ENCODE results near the gene CHMP3.
"Not testable (repeated sequence)": the region's sequence is repeated elsewhere in the genome, so short reads cannot be mapped to it uniquely, and the experiment has no call there.

The CHMP3 gene

DNA sequence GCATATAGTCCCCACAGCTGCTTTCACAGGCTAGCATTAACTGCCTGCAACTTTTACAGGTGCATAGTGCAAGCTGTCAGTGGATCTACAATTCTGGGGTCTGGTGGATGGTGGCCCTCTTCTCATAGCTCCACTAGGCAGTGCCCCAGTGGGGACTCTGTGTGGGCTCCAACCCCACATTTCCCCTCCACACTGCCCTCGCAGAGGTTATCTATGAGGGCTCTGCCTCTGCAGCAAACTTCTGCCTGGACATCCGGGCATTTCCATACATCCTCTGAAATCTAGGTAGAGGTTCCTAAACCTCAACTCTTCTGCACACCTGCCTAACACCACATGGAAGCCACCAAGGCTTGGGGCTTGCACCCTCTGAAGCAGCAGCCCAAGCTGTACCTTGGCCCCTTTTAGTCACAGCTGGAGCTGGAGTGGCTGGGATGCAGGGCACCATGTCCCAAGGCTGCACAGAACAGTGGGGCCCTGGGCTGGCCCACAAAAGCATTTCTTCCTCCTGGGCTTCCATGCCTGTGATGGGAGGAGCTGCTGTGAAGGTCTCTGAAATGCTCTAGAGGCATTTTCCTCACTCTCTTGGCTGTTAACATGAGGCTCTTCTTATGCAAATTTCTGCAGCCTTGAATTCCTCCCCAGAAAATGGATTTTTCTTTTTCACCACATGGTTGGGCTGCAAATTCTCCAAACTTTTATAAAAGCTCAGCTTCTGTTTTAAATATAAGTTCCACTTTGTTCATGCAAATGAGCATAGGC, 62.7 kb downstream of the CHMP3 start:
- DNase-seq, result no peak

- DNase-seq, result no peak
These were observed 63.9 kb downstream of the CHMP3 start for GRCh38 chr2:86499326-86499725.

- DNase-seq, result no peak
These were observed 64.6 kb downstream of the CHMP3 start for GRCh38 chr2:86498468-86499260.

- DNase-seq, result not testable (repeated sequence)
These were observed 66.9 kb downstream of the CHMP3 start for GRCh38 chr2:86496391-86496790.

GRCh38 chr2:86492048-86492453, 71.2 kb downstream of the CHMP3 start:
- DNase-seq, result no peak

DNA sequence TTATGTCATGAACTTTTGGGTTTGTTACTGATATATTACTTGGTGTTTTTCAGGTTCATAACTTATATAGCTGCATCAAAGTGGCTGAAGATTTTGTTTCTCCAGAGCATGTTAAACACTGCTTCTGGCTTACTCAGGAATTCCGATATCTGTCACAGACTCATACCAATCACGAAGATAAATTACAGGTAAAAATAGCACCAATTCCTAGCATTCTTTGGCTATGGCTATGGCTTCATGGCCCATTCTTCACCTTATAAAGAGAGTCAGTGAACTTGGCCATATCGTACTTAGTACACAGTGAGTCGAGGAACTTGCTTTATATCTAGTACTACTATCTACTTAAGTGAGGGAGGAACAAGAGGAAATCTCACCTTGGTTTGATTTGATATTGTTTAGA, 72.2 kb downstream of the CHMP3 start:
- DNase-seq, result no peak

DNA sequence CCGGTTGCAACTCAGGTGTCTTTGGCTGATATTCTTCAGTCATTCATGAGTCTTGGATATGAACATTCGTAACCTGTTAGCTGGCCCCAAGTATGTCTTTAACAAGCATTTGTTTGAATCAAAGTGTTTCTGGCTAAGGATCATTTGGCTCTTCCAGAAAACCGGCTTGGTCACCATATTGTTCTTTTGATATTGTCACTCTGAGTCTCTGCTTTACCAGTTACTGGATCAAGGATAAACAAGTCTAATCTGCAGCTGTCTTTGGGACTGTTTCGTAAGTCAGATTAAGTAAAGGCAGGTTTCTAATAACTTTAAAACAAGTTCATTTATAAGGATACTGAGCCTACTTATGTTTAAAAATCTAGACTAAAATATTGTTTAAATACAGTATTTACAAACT, 73.0 kb downstream of the CHMP3 start:
- no peak for DNase-seq

GRCh38 chr2:86489542-86489941, 73.7 kb downstream of the CHMP3 start:
- no peak for DNase-seq

DNA sequence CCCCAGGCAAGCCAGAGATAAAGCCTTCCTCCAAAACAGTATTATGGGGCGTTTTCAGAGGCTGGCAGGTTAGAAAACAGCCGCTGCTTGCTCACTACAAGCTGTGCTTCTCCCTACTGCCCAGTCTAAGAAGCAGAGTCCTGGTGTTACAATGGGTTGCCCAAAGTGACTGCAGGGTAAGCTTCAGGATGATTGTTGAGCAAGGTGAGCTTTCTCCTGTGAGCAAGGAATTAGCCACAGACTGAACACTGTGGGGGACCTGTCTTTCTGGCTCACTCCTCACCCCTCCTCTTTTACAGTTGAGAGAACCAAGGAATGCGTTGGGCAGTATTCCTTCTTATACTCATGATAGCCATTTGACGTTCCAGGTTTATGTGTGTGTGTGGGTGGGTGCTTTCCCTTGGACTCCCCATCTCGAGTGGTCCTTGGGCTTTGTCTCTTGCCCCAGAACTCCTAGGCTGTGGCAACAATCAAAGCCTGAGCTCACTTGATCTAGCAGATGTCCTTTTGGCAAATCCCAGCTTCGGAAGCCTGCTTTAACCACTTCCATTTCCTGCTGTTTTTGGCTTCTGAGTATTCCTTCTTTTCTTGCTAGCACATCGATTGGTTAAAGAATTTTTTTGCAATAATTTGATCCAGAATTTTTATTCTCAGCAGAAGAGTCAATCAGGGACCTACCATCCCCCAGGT, 74.5 kb downstream of the CHMP3 start:
- DNase-seq, result no peak

DNA sequence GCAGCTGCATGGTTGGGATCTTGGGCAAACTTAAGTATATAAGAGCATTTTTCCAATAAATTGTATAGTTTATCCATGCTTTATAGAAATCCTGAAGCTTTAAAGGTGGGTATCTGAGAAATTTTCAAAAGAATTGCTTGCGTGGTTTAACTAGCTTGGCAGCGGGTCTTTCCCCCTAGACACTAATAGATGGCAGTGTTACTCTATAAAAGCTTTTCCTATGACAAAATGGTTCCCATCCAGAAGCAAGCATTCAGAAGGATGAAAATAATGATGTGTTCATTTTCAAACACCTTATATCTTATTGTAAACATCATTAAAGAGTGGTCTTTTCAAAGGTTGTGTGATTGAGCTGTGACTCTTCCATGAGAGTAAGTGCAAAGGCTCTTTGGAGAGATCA, 76.2 kb downstream of the CHMP3 start:
- no peak for DNase-seq

- DNase-seq, result no peak
These were observed 77.4 kb downstream of the CHMP3 start for GRCh38 chr2:86485802-86486201.

DNA sequence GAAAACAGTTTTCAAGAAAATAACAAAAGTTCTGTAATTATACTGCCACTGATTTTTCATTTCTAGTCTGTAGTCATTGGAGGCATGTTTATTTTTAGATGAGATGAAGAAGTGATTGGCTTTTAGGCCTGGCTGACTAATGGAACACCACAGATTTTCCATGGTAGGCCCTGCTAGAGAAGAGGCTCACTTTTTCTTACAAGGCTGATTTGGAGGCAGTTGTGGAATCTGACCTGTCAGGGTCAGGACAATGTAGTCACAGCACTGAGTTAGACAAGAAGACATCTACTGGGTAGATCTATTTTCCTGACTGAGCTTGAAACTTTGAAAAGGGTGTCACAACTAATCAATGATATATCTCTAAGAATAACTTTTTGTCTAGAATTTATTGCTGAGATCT, 78.1 kb downstream of the CHMP3 start:
- no peak for DNase-seq

- DNase-seq, result no peak
These were observed 78.9 kb downstream of the CHMP3 start for GRCh38 chr2:86484385-86484784.

- no peak for DNase-seq
These were observed 81.2 kb downstream of the CHMP3 start for GRCh38 chr2:86482034-86482433.

DNA sequence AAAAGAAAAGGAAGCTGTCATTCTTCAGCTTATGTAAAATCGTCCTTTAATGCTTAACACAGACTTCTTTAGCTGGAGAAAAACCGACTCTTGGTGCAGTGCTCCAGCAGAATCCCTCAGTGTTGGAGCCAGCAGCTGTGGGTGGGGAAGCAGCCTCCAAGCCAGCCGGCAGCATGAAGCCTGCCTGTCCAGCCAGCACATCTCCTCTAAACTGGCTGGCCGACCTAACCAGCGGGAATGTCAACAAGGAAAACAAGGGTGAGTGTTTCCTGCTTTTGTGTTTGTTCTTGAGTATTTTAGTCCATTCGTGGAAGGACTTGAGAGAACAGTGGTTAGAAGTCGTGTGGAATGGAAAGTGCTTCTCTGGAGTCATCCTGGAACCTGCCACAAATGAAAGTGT, 83.1 kb downstream of the CHMP3 start:
- DNase-seq, result no peak

DNA sequence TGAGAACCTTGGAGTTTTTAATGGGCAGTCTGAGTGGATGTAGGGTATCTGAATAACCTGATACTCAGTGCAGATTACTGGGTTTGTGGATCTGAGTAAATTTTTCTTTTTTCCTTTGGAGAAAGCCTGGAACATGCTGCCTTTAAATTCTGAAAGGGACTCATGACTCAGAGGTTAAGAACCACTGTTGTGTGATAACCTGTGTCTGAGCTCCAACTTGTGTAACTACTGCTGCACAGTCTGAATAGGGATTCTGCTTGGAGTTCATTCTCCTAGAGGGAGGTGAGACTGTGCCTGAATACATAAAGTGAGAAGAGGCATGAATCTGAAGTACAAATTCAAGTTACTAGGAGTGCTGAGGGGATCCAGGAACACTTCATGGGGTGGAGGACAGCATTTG, 85.9 kb downstream of the CHMP3 start:
- no peak for DNase-seq

GRCh38 chr2:86476918-86477317, 86.3 kb downstream of the CHMP3 start:
- no peak for DNase-seq

DNA sequence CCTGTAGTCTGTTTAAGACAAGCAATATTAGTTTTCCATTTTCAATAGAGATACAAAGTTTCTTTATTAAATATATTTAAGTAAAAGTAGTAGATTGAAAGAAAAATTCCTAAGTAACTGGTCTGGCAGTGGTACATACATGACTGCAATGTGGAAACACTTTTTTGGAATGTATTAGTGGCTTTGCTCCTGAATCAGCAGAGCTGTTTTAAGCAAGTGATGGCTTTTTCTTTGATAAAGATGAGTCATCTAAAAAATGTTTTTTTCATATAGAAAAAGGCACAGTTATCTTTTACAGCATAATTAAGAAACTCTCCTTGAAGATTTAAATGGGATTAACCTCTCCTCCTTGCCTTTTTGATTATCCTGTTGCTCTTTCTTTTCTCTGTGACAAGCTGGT, 87.2 kb downstream of the CHMP3 start:
- DNase-seq, result no peak

DNA sequence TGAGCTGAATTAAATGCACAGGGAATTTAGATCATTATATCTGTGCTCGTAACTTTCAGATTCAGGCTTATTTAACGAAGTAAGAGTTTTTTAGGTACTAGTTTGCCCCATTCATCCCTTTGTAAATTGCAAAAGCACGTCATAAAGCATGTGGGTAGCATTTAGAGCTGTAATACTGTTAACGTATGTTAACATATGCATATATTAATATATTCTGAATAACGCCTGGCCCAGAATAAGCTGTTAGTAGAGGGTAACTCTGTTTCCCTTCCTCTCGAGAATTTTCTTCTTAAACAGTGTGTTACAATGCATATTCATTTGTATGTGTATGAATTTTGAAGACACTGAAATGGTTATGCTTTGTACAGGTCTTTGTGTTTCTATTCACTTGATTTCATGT, 91.6 kb downstream of the CHMP3 start:
- DNase-seq, result no peak

GRCh38 chr2:86470890-86471289, 92.4 kb downstream of the CHMP3 start:
- DNase-seq, result no peak

DNA sequence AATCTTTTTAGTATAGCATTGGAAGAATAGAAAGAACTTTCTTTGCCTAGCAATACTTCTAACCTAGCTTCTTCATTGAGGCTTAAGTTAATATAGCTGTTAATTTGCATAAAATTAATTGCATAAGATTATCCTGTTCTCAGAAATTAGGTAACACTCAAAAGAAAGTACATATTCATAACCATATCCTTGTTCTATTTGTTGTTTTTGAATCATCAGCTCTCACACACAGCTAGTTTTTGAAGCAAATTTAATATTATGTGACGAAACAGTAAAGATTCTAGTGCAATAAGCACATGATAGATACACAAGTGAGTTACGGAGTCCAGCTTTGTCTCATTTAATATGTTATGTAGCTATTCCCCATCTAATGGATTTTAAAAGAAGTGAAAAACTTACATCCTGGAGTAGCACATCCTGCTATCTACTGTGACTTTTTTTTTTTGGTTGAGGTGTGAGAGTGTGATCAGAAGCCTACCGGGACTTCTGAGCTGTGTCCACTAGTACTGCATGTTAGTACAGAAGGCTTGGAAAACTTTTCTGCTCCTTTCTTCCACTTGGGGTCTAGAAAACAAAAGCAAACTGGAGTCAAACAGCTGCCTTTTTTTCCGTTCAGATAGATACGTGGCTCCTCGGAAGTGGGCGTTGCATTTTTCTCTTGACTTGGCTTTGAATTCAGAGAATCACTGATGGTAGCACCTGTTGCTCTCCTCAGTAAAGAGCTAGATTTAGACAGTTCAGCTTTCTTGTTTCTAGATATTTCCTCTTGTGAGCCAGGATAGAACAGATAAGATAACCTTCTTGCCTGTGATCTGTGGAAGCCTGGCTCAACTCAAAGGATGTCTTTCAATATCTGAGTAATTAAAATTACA, 94.8 kb downstream of the CHMP3 start:
- DNase-seq, result peak in 1 of 2 donors; percentile 15

DNA sequence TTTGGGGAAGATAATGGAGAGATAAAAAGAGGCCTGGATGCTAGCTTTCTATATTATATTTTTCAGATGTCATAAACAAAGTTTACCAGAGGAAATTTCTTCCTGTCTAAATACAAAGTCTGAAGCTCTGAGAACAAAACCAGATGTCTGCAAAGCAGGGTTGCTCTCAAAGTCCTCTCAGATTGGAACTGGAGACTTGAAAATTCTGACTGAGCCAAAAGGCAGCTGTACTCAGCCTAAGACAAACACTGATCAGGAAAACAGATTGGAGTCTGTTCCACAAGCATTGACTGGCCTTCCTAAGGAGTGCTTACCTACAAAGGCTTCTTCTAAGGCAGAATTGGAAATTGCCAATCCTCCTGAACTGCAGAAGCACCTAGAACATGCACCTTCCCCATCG, 96.9 kb downstream of the CHMP3 start:
- no peak for DNase-seq

- no peak for DNase-seq
These were observed 98.6 kb downstream of the CHMP3 start for GRCh38 chr2:86464652-86465051.

Data from CD4-positive, alpha-beta T cell treated with Interleukin-1 beta for 1 hour (primary cell).